ENCODE results near the gene NFYC.

DNA sequence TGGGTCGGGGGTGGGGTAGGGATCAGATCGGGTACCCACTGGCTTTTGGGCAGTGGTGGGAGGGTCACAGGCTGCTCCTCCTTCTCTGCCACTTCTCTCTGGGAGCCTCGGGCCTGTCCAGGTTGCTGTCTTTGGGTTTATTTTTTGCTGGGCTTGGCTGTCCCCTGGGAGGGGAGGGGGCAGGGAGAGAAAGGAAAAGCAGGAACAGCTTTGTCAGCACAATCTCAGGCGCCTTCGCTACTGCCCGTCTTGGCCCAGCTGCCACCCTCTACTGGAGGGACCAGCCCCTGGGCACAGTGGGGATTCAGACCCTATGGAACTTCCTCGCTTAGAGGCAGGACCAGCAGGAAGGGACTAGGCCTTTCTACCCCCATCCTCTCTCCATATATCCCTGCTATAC is 100.5 kb downstream of the NFYC start:
- no peak for TF ChIP-seq EZH2 (IDR thresholded peaks at IDR 0.05)
- no peak for TF ChIP-seq POLR2AphosphoS5 (IDR thresholded peaks at IDR 0.05; ENCODE audit: borderline replicate concordance, low read depth, low read length)
